Measurements from ENCODE around the gene ZNF692.

ZNF692 gene

GRCh38 chr1:248873993-248874533 lies 15.2 kb upstream of the ZNF692 start:
- peak; percentile 89 for DNase-seq

GRCh38 chr1:248873409-248873992 lies 14.6 kb upstream of the ZNF692 start:
- DNase-seq: peak; percentile 89

- peak; percentile 67 for DNase-seq
Observed at GRCh38 chr1:248872752-248873408, 14.0 kb upstream of the ZNF692 start.

- no peak for DNase-seq
Observed at GRCh38 chr1:248871837-248872401, 13.0 kb upstream of the ZNF692 start.

GRCh38 chr1:248862998-248863881 lies 4.4 kb upstream of the ZNF692 start:
- no peak for DNase-seq

- no peak for DNase-seq
Observed at GRCh38 chr1:248862695-248862997, 3.8 kb upstream of the ZNF692 start.

GRCh38 chr1:248861616-248862015 lies 2.7 kb upstream of the ZNF692 start:
- no peak for DNase-seq

GRCh38 chr1:248860007-248860406 lies 1.1 kb upstream of the ZNF692 start:
- DNase-seq: no peak

- peak; percentile 68 for DNase-seq
Observed at GRCh38 chr1:248858096-248858890, 592 bp downstream of the ZNF692 start.

- DNase-seq: no peak
Observed at GRCh38 chr1:248857749-248858095, 1.2 kb downstream of the ZNF692 start.

GRCh38 chr1:248857201-248857600 lies 1.7 kb downstream of the ZNF692 start:
- no peak for DNase-seq

- DNase-seq: no peak
Observed at GRCh38 chr1:248856176-248856575, 2.7 kb downstream of the ZNF692 start.

GRCh38 chr1:248855580-248855979 lies 3.3 kb downstream of the ZNF692 start:
- no peak for DNase-seq

- no peak for DNase-seq
Observed at GRCh38 chr1:248853663-248854375, 5.1 kb downstream of the ZNF692 start.

GRCh38 chr1:248852481-248853405 lies 6.1 kb downstream of the ZNF692 start:
- DNase-seq: no peak

- no peak for DNase-seq
Observed at GRCh38 chr1:248851390-248851789, 7.5 kb downstream of the ZNF692 start.

GRCh38 chr1:248850536-248851251 lies 8.2 kb downstream of the ZNF692 start:
- no peak for DNase-seq

- DNase-seq: no peak
Observed at GRCh38 chr1:248850124-248850523, 8.8 kb downstream of the ZNF692 start.

GRCh38 chr1:248849637-248850036 lies 9.2 kb downstream of the ZNF692 start:
- no peak for DNase-seq

- DNase-seq: no peak
Observed at GRCh38 chr1:248849152-248849551, 9.7 kb downstream of the ZNF692 start.
